PFSK-1 (cell line): ENCODE data around the gene NOL4L.

Source experiments
- FOXP2 ChIP-seq: optimal IDR thresholded peaks from 2 replicates; pipeline ENCODE3; 2011; ENCODE audit warnings: borderline replicate concordance, control low read depth, inconsistent platforms; ENCODE audit not compliant: insufficient read depth; ENCODE audit errors: extremely low read length, extremely low read depth
- POLR2AphosphoS5 ChIP-seq: IDR thresholded peaks from 2 replicates; pipeline ENCODE4 v1.6.1; 2012; ENCODE audit warnings: low read depth, mild to moderate bottlenecking, control low read depth, low read length, moderate library complexity
- SIN3A ChIP-seq: IDR thresholded peaks from 2 replicates; pipeline ENCODE4 v1.6.1; 2012; ENCODE audit warnings: mild to moderate bottlenecking, low read length, moderate library complexity, borderline replicate concordance; ENCODE audit not compliant: insufficient read depth
- TAF1 ChIP-seq: IDR thresholded peaks from 2 replicates; pipeline ENCODE4 v1.6.1; 2012; ENCODE audit warnings: low read length, control low read depth, borderline replicate concordance; ENCODE audit not compliant: insufficient read depth
- TF ChIP-seq, protein P1 (sequence below), 2 experiments: IDR thresholded peaks; 2 replicates each; pipeline versions ENCODE4 v1.6.1 to v1.8.0; 2011 to 2012; ENCODE audit warnings: low read depth in 2 of 2, low read length in 2 of 2, control low read depth in 1 of 2, inconsistent platforms in 1 of 2, mild to moderate bottlenecking in 1 of 2, moderate library complexity in 1 of 2; ENCODE audit not compliant: insufficient read depth in 1 of 2

NOL4L gene

GRCh38 chr20:32556312-32557184 is 28.6 kb downstream of the NOL4L start:
- TF ChIP-seq SIN3A (no peak), FOXP2 (no peak), TAF1 (no peak), POLR2AphosphoS5 (no peak)
- TF ChIP-seq, protein P1, sequence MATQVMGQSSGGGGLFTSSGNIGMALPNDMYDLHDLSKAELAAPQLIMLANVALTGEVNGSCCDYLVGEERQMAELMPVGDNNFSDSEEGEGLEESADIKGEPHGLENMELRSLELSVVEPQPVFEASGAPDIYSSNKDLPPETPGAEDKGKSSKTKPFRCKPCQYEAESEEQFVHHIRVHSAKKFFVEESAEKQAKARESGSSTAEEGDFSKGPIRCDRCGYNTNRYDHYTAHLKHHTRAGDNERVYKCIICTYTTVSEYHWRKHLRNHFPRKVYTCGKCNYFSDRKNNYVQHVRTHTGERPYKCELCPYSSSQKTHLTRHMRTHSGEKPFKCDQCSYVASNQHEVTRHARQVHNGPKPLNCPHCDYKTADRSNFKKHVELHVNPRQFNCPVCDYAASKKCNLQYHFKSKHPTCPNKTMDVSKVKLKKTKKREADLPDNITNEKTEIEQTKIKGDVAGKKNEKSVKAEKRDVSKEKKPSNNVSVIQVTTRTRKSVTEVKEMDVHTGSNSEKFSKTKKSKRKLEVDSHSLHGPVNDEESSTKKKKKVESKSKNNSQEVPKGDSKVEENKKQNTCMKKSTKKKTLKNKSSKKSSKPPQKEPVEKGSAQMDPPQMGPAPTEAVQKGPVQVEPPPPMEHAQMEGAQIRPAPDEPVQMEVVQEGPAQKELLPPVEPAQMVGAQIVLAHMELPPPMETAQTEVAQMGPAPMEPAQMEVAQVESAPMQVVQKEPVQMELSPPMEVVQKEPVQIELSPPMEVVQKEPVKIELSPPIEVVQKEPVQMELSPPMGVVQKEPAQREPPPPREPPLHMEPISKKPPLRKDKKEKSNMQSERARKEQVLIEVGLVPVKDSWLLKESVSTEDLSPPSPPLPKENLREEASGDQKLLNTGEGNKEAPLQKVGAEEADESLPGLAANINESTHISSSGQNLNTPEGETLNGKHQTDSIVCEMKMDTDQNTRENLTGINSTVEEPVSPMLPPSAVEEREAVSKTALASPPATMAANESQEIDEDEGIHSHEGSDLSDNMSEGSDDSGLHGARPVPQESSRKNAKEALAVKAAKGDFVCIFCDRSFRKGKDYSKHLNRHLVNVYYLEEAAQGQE (IDR thresholded peaks at IDR 0.05; ENCODE audit: insufficient read depth in 1 of 2, low read depth in 2 of 2, low read length in 2 of 2) = no peak

DNA sequence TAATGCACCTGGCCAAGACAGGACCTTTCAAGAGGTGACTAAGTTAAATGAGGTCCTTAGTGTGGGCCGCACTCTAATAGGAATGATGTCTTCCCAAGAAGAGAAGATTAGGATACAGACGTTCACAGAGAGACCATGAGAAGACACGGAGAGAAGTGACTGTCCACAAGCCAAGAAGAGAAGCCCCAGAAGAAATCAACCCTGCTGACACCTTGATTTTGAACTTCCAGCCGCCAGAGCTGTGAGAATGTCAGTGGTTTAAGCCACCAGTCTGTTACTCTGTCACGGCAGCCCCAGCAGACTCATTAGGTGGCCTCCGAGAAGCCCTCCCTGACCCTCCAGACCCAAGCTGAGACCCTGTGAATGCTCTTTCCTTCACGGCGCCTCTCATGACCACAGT is 29.5 kb downstream of the NOL4L start:
- TF ChIP-seq TAF1 = no peak
- no peak for TF ChIP-seq SIN3A
- TF ChIP-seq POLR2AphosphoS5 = no peak
- no peak for TF ChIP-seq FOXP2
- TF ChIP-seq, protein P1 (IDR thresholded peaks at IDR 0.05; ENCODE audit: insufficient read depth in 1 of 2, low read depth in 2 of 2, low read length in 2 of 2) = no peak

DNA sequence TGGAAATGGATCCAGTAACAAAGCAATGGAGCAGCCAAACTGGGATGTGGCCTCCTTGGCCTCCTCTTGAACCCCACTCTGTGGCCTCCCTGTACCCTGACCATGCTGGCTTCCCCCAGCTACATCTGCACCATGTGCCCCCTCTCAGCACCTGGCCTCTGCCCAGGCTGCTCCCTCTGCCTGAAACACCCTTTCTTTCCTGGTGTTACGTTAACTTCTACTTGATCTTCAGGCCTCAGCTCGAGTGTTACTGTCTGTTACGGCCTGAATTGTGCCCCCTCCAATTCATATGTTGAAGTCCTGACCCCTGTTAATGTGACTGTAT is 30.2 kb downstream of the NOL4L start:
- TF ChIP-seq TAF1 (no peak), FOXP2 (no peak), POLR2AphosphoS5 (no peak), SIN3A (no peak)
- TF ChIP-seq, protein P1 (IDR thresholded peaks at IDR 0.05; ENCODE audit: insufficient read depth in 1 of 2, low read depth in 2 of 2, low read length in 2 of 2) = no peak

DNA sequence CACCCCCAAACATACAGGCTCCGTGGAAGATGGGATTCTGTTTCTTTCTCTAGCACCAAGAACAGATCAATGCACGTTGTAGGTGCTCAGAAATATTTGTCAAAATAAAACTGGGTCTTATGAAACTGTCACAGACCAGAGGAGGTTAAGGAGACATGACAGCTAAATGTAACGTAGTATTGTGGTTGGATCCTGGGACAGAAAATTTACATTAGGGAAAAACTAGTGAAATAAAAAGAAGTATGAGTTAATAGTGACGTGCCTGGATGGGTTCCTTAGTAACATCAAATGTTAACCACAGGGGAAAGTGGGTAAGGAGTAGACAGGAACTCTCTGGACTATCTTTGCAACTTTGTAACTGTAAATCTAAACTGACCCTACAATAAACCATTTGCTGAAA is 31.5 kb downstream of the NOL4L start:
- TF ChIP-seq SIN3A (no peak), FOXP2 (no peak), POLR2AphosphoS5 (no peak), TAF1 (no peak)
- TF ChIP-seq, protein P1 (IDR thresholded peaks at IDR 0.05; ENCODE audit: insufficient read depth in 1 of 2, low read depth in 2 of 2, low read length in 2 of 2) = no peak
